SK-N-SH (cell line): ENCODE data around the gene KDM4C. TPM values are rescaled to one million over a fixed set of nuclear protein-coding genes. Genes with fewer than 3 reads are reported as not detected.

Source experiments
- CTCF ChIA-PET: fragments of 300-600, 350-600 bp; formaldehyde crosslinking; extraction: SDS; loops from one replicate; lab custom pipeline; 2021; lab: Yijun Ruan, JAX
- POLR2A ChIA-PET: fragments of 350-600 bp; sonication (Branson Sonifier 250); formaldehyde crosslinking; extraction: SDS; loops from one replicate; lab custom pipeline; 2020; ENCODE audit warnings: antibody characterized with exemption, inconsistent platforms; lab: Yijun Ruan, JAX
- DNase-seq: peaks from one replicate; pipeline ENCODE4 v3.0.0; 2012
- H2AFZ ChIP-seq: fragments of 200-600 bp; sonication (generic); 2 replicates; pipeline ENCODE4 v1.8.1; 2016; ENCODE audit warnings: antibody characterized with exemption, mild to moderate bottlenecking, low read depth
- H3F3A ChIP-seq: fragments of 200-600 bp; sonication (generic); replicated peaks from 2 replicates; pipeline ENCODE3; 2016; ENCODE audit warnings: antibody characterized with exemption, mild to moderate bottlenecking; ENCODE audit not compliant: insufficient read depth
- H3K27ac ChIP-seq, 2 experiments: fragments of 200-500 bp in 1 of 2; fragments of 200-600 bp in 1 of 2; sonication (Bioruptor generic) in 1 of 2; sonication (generic), shearing (Covaris generic) in 1 of 2; 2 replicates each; pipeline versions ENCODE4 v1.5.1 to v1.6.1; 2014 to 2016; ENCODE audit warnings: low read depth in 2 of 2, inconsistent platforms in 1 of 2, low read length in 1 of 2, mild to moderate bottlenecking in 1 of 2, mixed read lengths in 1 of 2
- H3K27me3 ChIP-seq: fragments of 200-600 bp; sonication (generic), shearing (Covaris generic); 2 replicates; pipeline ENCODE4 v1.6.1; 2016; ENCODE audit warnings: mixed run types; ENCODE audit not compliant: insufficient read depth
- H3K36me3 ChIP-seq, 2 experiments: fragments of 200-500 bp in 1 of 2; fragments of 200-600 bp in 1 of 2; sonication (Bioruptor generic) in 1 of 2; sonication (generic) in 1 of 2; replicated peaks in 1 of 2; 2 replicates each; pipeline versions ENCODE3 to v1.5.1; 2014 to 2016; ENCODE audit warnings: low read length in 1 of 2, mild to moderate bottlenecking in 1 of 2; ENCODE audit not compliant: insufficient read depth in 2 of 2, control insufficient read depth in 1 of 2
- H3K4me1 ChIP-seq, 2 experiments: fragments of 200-500 bp in 1 of 2; fragments of 200-600 bp in 1 of 2; sonication (Bioruptor generic) in 1 of 2; sonication (generic), shearing (Covaris generic) in 1 of 2; 2 replicates each; pipeline versions ENCODE4 v1.5.1 to v1.6.1; 2014 to 2016; ENCODE audit warnings: low read depth in 1 of 2, low read length in 1 of 2, mixed run types in 1 of 2; ENCODE audit not compliant: insufficient read depth in 2 of 2, control insufficient read depth in 1 of 2
- H3K4me2 ChIP-seq: fragments of 200-600 bp; sonication (generic), shearing (Covaris generic); 2 replicates; pipeline ENCODE4 v1.6.1; 2017; ENCODE audit warnings: mixed run types
- H3K4me3 ChIP-seq, 2 experiments: fragments of 200-500 bp in 1 of 2; fragments of 200-600 bp in 1 of 2; sonication (Bioruptor generic) in 1 of 2; sonication (generic), shearing (Covaris generic) in 1 of 2; 2 replicates each; pipeline versions ENCODE4 v1.5.1 to v1.8.1; 2014 to 2016; ENCODE audit warnings: low read depth in 2 of 2, inconsistent platforms in 1 of 2, low read length in 1 of 2, mild to moderate bottlenecking in 1 of 2, mixed read lengths in 1 of 2, moderate library complexity in 1 of 2
- H3K79me2 ChIP-seq: fragments of 200-600 bp; sonication (generic); 2 replicates; pipeline ENCODE4 v1.8.1; 2017; ENCODE audit warnings: mild to moderate bottlenecking; ENCODE audit not compliant: insufficient read depth
- H3K9ac ChIP-seq: fragments of 200-600 bp; sonication (generic); 2 replicates; pipeline ENCODE4 v1.6.1; 2017; ENCODE audit warnings: mixed run types
- H3K9me2 ChIP-seq: fragments of 200-600 bp; sonication (generic); 2 replicates; pipeline ENCODE4 v1.6.1; 2017; ENCODE audit warnings: mixed run types
- H3K9me3 ChIP-seq: fragments of 200-600 bp; sonication (generic); 2 replicates; pipeline ENCODE4 v1.6.1; 2017; ENCODE audit warnings: mixed run types, mild to moderate bottlenecking, moderate library complexity
- H4K20me1 ChIP-seq: fragments of 200-600 bp; sonication (generic); 2 replicates; pipeline ENCODE4 v1.6.1; 2017; ENCODE audit warnings: mild to moderate bottlenecking, mixed run types; ENCODE audit not compliant: insufficient read depth
- CHD2 ChIP-seq: fragments of 150-350 bp; IDR thresholded peaks from 2 replicates; pipeline ENCODE4 v1.6.1; 2018; ENCODE audit warnings: low read length; ENCODE audit not compliant: partially characterized antibody
- CTCF ChIP-seq: fragments of 200-600 bp; sonication (generic); IDR thresholded peaks from 2 replicates; pipeline ENCODE4 v1.6.1; 2017; ENCODE audit warnings: antibody characterized with exemption, mild to moderate bottlenecking, moderate library complexity
- ELF1 ChIP-seq: IDR thresholded peaks from 2 replicates; pipeline ENCODE4 v1.4.0; 2012
- EZH2phosphoT487 ChIP-seq: fragments of 200-600 bp; sonication (generic); IDR thresholded peaks from 2 replicates; pipeline ENCODE4 v1.6.1; 2017; ENCODE audit warnings: low read depth, mixed run types, mild to moderate bottlenecking, antibody characterized with exemption, moderate library complexity, borderline replicate concordance
- FOXJ3 ChIP-seq: sonication (generic); formaldehyde crosslinking; IDR thresholded peaks from 2 replicates; pipeline ENCODE4 v1.5.1; 2020; ENCODE audit warnings: mild to moderate bottlenecking, missing genetic modification reagents
- FOXM1 ChIP-seq: IDR thresholded peaks from 2 replicates; pipeline ENCODE4 v1.4.0; 2012; ENCODE audit warnings: low read depth, mild to moderate bottlenecking
- GABPA ChIP-seq: IDR thresholded peaks from 2 replicates; pipeline ENCODE4 v1.4.0; 2012; ENCODE audit warnings: low read depth, mild to moderate bottlenecking
- MAX ChIP-seq: IDR thresholded peaks from 2 replicates; pipeline ENCODE4 v1.4.0; 2012; ENCODE audit warnings: low read depth
- MXI1 ChIP-seq: IDR thresholded peaks from 2 replicates; pipeline ENCODE4 v1.6.1; 2012; ENCODE audit warnings: mild to moderate bottlenecking, low read depth, low read length, improper control_type of control experiment
- NRF1 ChIP-seq: IDR thresholded peaks from 2 replicates; pipeline ENCODE4 v1.6.1; 2012; ENCODE audit warnings: low read depth, mild to moderate bottlenecking, low read length
- POLR2AphosphoS5 ChIP-seq: IDR thresholded peaks from 2 replicates; pipeline ENCODE4 v1.6.1; 2012; ENCODE audit warnings: low read depth, low read length
- RAD21 ChIP-seq: IDR thresholded peaks from 2 replicates; pipeline ENCODE4 v1.6.1; 2012; ENCODE audit warnings: mild to moderate bottlenecking, low read length
- RCOR1 ChIP-seq: fragments of 150-350 bp; IDR thresholded peaks from 2 replicates; pipeline ENCODE4 v1.6.1; 2017; ENCODE audit warnings: antibody characterized with exemption, low read length
- REST ChIP-seq: IDR thresholded peaks from 2 replicates; pipeline ENCODE4 v1.6.1; 2012; ENCODE audit warnings: mild to moderate bottlenecking, low read depth, low read length, moderate library complexity
- RFX5 ChIP-seq: IDR thresholded peaks from 2 replicates; pipeline ENCODE4 v1.6.1; 2012; ENCODE audit warnings: mild to moderate bottlenecking, improper control_type of control experiment, low read length
- SIN3A ChIP-seq: IDR thresholded peaks from 2 replicates; pipeline ENCODE4 v1.6.1; 2012; ENCODE audit warnings: low read depth, mild to moderate bottlenecking, low read length, moderate library complexity, borderline replicate concordance
- SMC3 ChIP-seq: IDR thresholded peaks from 2 replicates; pipeline ENCODE4 v1.6.1; 2012; ENCODE audit warnings: low read depth, low read length, improper control_type of control experiment
- TEAD4 ChIP-seq: IDR thresholded peaks from 2 replicates; pipeline ENCODE4 v1.4.0; 2012; ENCODE audit warnings: mild to moderate bottlenecking, borderline replicate concordance; ENCODE audit not compliant: insufficient read depth
- USF1 ChIP-seq: IDR thresholded peaks from 2 replicates; pipeline ENCODE4 v1.4.0; 2012; ENCODE audit warnings: low read depth, borderline replicate concordance
- WGBS: methylation state at CpG from one replicate; pipeline ENCODE4 v1.1.6; 2017; ENCODE audit warnings: low lambda C conversion rate; 5-methylcytosine and 5-hydroxymethylcytosine counted together
- polyA plus RNA-seq, 3 experiments: library from polyadenylated mRNA; depleted of rRNA; stranded (reverse); fragments of >200 nt; gene quantifications; 2 replicates each; pipeline ENCODE4 v1.2.3, GENCODE V29; 2012
- TF ChIP-seq, protein P1 (sequence below): IDR thresholded peaks from 2 replicates; pipeline ENCODE4; 2012

Gene KDM4C
- polyA plus RNA-seq, 1 of the 3 experiments (the other 2 are of a cell fraction), result 9.4 TPM

- TF ChIP-seq, protein P1, sequence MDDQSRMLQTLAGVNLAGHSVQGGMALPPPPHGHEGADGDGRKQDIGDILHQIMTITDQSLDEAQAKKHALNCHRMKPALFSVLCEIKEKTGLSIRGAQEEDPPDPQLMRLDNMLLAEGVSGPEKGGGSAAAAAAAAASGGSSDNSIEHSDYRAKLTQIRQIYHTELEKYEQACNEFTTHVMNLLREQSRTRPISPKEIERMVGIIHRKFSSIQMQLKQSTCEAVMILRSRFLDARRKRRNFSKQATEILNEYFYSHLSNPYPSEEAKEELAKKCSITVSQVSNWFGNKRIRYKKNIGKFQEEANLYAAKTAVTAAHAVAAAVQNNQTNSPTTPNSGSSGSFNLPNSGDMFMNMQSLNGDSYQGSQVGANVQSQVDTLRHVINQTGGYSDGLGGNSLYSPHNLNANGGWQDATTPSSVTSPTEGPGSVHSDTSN, result no peak
These were observed 378.0 kb downstream of the KDM4C start (continued) for GRCh38 chr9:7135735-7136134.

DNA sequence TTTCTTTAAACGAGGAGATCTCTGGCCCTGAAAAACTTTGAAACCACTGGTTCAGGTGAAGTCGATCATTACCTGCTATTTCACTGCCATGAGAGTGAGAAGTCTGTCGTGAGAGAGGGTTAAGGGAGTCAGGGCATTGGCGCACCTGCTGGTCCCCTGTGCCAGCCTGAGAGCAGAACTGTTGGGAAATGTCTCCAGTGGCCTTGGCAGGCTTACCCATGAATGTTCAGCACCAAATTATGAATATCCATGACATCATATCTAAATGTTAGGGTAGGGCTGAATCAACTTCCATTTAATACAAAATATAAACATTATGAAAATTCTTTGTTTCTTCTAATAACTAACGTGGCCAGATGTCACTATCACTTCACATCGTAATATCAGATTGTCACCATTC lies 379.3 kb downstream of the KDM4C start:
- Histone ChIP-seq H4K20me1 (no peaks in the 10 kb centered on the region), H3K9me3 (no peaks in the 10 kb centered on the region), H3K36me3 (peaks cover 0 to 5% of the 10 kb centered on the region in 2 experiments), H3F3A (no peaks in the 10 kb centered on the region), H3K4me1 (no peaks in the 10 kb centered on the region; a peak in 1 of 4 replicates), H3K9ac (no peak overlapping the region), H3K4me2 (no peak overlapping the region), H3K27ac (no peak overlapping the region), H2AFZ (no peak overlapping the region), H3K27me3 (no peaks in the 10 kb centered on the region), H3K9me2 (no peaks in the 10 kb centered on the region), H3K79me2 (no peaks in the 10 kb centered on the region), H3K4me3 (no peak overlapping the region)
- ChIA-PET CTCF (no interaction called here), POLR2A (no interaction called here)
- no peak for DNase-seq
- TF ChIP-seq RFX5 (no peak), CHD2 (no peak), NRF1 (no peak), ELF1 (no peak), MAX (no peak), FOXM1 (no peak), SIN3A (no peak), MXI1 (no peak), REST (no peak), RAD21 (no peak), FOXJ3 (no peak), POLR2AphosphoS5 (no peak), TEAD4 (no peak), USF1 (no peak), RCOR1 (no peak), SMC3 (no peak), GABPA (no peak), CTCF (no peak), EZH2phosphoT487 (no peak)
- TF ChIP-seq, protein P1, result no peak
- WGBS, result 89% methylated on average over 6 of the region's 6 CpGs
